IPS DF 4.7 (cell line): ENCODE measurements around the gene TAS1R1.
A peak's percentile ranks its signal among the peaks of the same experiment; 100 is the strongest.

Source experiments
- DNase-seq: peaks from one replicate; pipeline ENCODE4 v3.0.0-alpha.2; 2013; ENCODE audit warnings: low spot score; ENCODE audit errors: extremely low read depth

TAS1R1 gene

DNA sequence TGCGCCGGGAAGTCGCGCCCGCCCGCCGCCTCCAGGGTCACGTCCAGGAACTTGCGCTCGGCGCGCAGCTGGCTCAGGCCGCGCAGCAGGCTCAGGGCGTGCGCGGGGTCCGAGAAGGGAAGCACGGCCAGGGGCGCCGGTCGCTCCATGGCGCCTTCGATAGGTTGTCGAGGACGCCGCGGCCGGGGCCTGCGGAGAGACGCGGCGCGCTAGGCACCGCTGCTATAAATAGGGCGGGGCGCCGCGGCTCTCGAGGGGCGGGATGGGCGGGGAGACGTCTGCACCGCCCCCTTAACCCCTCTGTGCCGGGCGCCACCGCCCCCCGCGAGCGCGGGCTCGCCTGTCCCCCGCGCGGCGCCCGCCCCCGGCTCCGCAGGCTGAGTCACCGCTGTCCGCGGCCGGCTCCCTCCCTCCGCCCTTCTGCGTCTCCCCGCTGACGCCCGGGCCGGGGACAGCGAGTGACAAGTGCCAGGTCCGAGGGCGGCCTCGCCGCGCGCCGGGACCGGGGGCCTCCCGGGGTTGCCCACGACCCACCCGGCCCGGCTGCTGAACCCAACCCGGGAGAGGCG lies 47.6 kb downstream of the TAS1R1 start, which contains the start of gene KLHL21:
Gene KLHL21 (minus strand): TSS at position 201 of the 569 bp plus-strand sequence. CDS start 52 bp downstream, at position 149.
- no peak for DNase-seq

DNA sequence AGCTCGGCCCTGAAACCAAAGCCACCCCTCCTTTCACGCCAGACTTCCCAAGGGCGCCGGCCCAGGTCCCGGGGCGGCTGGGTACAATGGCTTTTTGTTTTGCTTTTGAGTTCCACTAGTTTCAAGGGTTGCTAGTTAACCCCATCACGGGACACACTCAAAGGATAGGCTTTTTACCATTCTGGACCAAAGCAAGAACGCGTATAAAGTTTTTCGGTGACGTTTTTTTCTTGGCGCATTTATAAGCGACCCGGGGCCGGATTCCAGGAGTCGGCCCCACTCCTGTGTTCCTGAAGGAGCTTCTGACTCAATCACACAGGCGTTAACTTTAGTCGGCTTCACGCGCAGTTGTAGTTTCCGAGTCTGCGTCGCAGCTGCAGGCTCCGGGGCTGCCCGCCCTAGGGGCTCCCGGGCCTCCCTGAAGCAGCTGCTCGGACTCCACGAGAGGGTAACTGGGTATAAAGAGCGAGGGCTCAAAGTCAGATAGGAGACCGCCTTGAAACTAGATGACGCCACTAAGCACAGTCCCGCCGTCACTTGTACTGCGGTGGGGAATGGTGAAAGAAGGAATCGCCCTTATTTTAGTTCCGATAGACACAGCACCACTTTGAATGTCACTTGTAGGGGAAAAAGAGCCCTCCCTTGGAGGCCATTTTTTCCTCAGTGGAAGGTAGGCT lies 48.3 kb downstream of the TAS1R1 start:
- DNase-seq: no peak

DNA sequence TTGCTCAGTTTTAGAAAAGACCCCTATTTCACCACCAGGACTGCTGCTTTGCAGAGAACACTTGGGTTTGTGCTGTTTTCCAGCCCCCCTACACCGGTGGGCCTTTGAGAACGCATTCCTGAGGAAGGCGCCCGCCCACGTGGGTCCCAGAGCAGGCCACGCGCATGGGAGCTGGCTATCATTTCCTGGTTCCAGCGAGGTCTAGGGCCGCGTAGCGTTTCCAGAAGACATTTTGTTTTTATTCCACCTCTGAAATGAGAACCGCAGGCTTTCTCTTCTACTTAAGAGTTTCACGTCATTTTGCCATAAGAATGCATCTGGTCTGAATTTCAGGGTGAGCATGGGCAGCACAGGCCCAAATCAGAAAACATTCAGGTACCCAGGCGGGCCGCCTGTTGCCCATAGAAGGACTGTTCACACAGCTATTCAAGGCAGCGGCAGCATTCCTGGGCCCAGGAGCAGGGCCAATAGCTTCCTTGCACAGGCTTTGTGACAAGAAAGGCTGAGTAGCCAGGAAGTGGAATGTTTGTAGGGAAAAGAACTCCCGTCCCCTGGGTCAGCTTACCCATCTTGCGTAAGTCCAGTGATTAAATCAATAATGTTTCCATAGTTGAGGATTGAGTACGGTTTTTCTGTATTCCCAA lies 48.9 kb downstream of the TAS1R1 start:
- no peak for DNase-seq

DNA sequence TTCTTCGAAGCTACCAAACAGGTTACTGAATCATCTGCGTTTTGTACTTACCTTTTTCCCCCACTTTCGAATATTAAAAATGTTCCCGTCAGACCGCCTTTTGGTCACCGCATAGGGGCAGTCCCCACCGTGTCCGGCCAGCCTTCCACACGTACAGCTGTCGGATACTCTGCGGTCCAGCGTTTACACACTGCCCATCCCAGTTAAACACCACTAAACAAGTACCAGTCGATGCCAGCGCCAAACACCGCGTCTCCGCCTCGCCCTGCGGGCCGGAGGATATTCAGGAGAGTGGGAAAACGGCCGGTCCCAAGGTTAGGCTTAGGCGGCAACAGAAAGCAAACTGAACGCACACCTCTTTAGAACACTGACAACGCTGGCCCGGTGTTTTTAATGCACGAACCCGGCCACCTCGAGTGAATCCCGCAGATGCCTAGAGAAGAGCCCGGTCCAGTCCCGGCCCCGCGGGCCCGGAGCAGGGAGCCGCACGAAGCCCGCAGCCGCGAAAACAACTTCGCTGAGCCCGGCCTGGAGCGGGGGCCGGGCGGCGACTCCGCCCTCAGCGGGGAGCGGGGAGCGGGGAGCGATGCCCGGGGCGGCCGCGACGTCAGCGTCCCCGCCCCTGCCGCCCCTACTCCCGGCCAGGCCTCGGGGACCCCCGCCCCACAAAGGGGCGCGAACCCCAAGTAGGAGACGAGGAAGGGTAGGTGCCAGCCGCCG lies 57.7 kb downstream of the TAS1R1 start:
- no peak for DNase-seq

DNA sequence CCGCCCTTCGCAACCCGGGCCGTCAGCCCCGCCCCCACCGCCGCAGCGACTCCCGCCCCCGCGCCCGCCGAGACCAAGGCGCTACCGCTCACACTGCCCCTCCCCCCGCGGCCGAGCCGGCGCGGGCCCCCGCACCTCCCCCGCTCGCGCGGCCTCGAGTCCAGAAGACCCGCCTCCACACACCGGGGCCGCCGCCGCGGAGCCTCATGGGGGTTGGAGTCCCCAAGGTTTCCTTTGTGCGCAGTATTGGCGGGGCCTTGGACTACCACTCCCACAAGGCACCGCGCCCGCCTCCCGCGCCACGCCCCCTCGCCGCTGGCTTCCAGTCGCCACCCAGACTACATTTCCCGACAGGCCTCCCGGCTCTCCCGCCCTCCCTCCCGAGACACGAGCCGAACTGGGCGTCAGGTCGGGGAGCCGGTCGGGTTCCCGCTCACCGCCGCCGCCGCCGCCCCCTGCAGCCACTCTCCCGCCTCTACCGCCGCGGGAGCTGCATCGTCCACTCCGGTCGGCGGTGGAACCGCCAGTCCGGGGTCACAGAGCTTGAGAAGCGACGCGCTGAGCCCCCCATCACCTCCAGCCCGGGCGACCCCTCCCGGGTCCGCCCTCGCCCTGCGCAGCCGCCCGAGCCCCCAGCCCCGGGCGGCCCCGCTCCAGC lies 58.4 kb downstream of the TAS1R1 start, which contains the start of gene PHF13:
Gene PHF13 (plus strand): TSS at position 371 of the 658 bp plus-strand sequence. CDS start 336 bp downstream, outside the sequence.
- peak; percentile 86 for DNase-seq

DNA sequence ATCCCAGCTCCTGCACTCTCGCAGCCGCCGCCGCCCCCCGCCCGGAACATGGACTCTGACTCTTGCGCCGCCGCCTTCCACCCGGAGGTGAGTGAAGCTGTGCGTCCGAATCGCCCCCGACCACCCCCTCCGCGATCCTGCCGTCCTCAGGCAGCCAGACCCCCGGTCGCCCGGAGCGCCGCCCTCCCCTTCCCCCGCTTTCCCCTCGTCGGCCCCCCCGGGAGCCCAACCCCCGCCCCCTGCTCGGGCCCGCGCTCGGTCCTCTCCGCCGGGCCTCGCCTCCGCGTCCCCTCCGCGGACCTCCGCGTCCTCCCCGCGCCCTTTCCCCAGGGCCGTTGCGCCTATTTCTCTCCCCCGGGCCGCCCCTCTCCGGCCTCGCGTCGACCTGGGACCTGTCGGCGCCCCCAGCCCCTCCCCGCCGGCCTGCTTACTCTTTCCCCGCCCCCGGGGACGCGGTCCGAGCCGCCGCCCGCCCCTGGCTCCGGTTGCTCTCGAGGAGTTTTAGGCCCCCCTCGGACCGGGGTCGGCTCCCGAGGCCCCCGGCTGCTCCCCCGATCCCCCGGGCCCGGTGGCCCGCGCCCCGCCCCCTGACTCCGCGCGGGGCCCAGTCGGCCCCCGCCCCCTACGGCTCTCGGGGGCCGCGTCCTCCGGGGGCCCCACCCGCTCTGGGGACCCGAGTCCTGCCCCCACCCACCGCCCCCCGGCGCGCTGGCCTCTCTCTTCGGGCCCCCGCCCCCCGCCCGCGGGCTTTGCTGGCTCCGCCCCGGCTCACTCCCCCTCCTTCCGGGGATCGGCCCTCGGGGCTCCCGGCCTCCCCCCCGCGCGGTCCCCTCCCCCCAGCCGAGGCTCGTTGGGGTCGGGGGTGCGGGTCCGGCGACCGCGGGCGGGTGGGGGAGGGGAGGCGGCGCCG lies 59.2 kb downstream of the TAS1R1 start:
- no peak for DNase-seq

DNA sequence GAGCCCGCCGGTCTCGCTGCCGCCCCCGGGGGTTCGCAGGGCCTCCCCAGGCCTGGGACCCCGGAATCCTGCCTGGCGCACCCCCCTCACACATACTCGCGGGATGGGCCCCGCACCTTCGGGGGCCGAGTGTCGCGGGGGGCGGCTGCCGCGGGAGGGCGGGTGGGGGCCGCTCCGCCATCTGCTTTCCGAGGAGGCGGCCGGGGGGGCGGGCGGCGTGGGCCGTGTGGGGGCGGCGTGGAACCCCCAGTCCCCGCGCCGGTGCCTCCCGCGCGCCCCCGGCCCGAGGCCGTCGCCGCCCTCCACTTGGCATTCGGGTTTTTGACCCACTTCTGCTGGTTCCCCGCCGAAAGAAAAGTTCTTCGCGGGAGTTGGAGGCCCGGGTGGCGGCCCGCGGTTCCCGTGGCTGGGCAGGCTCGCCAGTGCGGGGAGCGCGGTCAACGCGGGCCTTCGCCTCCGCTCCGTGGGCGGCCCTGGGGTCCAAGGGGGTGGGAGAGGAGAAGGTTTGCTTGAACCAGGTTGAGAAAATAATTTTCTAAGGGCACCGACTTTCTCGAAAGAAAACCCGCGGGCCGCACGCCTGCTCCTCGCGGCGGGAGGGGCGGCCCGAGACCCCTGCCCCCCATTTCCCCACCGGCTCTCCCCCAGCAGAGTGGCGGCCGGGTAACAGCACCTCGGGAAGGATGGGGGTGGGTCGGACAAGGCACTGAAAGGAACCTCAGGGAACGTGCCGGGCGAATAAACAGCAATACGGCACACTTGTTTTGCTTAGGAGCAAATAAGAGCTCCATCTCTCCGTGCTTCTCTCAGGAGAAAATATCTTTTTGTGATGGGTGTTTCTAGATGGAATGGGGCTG lies 60.0 kb downstream of the TAS1R1 start:
- DNase-seq: no peak

DNA sequence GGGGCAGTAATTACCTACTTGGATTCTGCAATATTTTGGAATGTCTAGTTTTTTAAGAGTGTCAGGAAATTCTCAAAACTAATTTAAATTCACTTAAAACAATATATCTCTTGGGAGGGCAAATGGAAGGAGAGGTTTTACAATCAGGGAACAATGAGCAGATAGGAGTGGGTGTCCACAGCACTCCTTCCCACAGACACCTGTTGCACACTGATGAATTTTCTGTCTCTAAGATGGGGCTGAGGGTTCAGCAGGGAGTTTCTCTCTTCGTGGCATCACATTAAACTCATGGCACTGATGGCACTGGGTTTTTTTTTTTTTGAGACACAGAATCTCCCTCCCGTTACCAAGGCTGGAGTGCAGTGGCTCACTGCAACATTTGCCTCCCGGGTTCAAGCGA lies 63.9 kb downstream of the TAS1R1 start:
- DNase-seq: no peak

DNA sequence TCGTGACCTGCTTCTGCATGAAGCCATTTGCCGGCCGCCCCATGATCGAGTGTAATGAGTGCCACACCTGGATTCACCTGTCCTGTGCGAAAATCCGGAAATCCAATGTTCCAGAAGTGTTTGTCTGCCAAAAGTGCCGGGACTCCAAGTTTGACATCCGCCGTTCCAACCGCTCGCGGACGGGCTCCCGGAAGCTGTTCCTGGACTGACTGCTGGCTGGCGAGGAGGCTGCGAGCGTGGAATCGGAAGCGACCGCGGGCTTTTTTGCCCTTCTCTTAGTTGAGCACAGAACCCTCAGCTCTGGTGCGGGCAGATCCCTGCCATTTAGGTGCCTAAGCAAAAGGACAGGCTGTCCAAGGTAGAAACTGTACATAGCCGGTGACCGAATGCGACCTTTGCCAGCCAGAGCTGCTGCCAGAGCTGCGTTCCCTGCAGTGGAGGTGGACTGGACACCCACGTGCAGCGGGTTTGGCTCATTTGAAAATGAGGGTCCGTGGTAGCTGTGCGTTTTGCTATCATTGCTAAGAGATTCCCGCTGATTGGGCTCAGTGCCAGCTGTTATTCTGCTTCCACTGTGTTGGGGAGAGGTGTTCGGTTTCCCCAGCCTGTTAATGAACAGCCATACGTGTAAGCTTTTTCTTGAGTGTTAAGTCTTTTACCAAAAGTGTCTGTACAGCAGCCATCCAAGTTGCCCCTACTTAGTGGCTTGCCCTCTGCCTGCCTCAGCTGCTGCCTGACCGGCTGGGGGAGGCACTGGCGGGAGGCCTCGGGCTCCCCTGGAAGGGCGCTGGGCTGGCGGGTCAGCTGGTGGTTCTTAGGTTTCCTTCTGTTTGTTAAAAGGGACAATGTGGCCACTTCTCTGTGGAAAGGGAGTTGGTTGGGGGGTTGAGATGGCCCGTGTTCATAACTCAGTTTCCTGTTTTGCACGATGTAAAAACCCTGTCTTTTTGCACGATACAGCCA lies 66.6 kb downstream of the TAS1R1 start:
- DNase-seq: no peak

DNA sequence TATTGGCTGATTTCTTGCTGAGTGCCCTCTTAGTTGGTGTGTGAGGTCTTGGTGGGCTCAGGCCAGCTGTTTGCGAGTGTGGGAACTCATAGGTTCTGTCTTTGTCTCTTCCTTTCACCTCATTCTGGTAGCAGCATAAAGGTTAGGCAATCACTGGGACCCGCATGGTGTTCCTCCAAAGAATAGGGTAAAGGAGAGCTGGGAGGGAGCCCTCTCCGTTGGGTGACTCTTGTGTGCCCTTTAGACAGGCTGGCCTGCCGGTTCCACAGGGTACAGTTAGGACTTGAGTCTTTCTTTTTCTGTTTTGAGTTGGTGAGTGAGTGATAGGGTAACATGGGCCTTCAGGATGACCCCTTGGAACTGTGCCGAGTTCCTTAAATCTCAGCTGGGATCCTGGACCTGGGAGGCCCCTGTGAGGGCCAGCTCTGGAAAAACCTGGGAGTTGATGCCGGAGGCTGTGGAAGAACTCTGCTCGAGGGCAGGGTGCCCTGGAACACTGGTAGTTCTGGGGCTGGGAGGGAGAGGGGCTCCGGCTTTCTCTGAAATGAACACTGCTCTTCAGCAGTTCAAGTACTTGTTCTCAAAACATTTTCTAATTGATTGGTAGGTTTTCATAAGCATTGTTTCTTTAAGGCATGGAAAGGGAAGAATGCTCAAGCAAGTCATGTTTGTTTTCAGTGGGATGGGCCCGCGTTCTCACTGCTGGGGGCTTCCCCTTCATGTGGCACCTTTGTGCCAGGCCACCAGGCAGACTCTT lies 67.5 kb downstream of the TAS1R1 start:
- DNase-seq: no peak

DNA sequence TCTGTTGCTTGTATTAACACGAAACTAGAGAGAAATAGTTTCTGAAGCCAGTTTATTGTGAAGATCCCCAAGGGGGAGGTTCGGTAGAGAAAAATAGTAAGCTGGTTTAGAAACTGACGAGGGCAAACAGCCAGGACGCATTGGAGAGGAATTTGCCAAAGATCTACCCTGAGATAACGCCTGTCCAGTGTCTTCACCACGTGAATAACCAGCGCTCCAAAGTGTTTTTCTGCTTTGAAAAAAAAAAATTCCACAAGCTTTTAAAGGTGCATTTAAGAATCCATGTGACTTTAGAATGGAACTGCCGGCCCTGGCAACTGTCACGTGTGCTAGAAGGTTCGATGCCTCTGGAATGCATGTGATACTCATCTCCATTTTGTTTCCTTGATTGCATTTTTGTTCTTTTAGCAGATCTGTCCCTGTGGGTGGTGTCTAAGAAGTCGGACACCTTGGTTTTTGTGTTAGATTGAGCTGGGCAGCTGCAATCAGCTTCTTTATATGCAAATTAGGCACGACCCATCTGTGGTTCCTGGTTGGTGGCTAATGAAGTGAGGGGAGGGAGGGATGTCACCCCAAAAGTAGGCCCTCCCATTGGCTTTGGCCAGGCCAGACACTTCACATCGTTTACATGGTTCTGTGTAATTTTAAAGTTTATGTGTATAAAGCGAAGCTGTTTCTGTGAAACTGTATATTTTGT lies 68.3 kb downstream of the TAS1R1 start:
- no peak for DNase-seq

DNA sequence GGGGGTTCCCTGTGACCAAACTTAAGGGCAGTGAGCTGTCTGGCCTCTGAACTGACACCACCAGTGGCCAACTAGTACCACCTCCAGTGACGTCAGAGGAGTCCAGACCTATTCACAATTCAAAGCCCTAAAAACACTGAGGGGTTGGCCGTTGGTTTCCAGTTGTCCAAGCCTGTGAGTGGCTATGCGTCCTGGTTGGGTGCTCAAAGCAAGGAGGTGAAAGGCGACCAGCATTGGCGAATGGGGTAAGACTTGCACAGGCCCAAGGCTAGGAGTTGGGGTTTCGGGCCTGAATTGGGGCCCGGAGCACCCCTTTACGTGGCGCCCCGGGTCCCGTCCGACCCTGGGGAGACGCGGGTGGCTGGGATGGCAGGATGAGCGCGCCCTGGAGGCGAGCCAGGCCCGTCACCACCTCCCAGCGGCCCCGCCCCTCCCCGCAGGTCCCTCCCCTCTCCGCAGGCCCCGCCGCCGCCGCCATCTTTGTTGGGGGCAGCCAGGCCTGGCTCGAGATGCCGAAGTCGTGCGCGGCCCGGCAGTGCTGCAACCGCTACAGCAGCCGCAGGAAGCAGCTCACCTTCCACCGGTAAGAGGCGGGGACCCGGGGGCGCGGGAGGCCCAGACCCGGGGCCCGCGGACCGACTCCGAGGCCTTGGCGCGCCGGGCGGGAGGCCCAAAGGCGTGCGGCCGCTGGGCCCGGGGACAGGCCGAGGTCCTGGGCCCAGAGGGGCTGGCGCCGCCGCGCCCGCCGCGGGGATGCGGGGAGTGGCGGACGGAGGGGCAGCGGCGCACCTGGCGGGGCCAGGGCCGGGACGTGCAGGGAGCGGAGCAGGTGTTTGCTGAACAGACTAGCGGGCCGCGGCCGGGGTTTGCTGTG lies 69.8 kb downstream of the TAS1R1 start, which contains the start of gene THAP3:
Gene THAP3 (plus strand): TSS at position 159 of the 874 bp plus-strand sequence. CDS start 351 bp downstream, at position 510.
- DNase-seq: no peak

DNA sequence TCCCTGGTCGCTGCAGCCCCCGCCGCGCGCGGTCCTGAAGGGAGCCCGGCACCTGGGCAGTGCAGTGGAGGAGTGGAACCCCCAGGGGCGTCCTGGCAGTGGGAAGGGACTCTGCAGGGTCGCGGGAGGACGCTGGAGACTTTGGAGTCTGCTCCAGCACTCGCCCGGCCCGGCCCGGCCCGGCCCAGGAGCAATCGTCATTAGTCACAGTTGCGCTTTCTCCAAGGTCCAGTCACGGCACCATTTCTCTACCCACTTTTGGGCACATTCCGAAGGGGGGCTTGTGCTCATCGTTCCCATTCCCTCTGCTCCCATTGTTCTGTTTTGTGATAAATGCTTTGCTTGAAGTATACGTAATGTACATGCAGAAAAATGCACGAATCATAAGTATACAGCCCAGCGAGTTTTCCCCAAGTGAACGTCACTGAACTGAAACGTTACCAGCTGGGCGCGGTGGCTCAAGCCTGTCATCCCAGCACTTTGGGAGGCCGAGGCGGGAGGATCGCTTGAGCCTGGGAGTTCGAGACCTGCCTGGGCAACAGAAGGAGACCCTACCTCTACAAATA lies 70.6 kb downstream of the TAS1R1 start:
- no peak for DNase-seq

DNA sequence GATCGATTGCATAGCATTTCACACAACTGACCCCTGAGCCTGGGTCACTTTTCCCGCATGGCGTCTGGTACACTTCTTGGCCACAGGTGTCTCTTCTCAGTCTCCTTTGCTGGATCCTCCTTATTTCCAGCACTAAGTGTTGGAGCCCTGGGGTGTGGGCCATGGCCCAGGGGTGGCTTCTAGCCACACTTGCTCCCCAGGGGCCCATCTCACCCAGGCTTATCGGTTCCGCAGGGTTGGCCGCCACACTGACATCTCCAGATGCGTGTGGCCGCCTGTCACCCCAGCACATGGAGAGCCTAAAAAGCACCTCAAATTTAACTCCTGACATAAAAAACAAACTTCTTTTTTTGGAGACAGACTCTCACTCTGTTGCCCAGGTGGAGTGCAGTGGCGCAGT lies 71.9 kb downstream of the TAS1R1 start:
- DNase-seq: no peak

DNA sequence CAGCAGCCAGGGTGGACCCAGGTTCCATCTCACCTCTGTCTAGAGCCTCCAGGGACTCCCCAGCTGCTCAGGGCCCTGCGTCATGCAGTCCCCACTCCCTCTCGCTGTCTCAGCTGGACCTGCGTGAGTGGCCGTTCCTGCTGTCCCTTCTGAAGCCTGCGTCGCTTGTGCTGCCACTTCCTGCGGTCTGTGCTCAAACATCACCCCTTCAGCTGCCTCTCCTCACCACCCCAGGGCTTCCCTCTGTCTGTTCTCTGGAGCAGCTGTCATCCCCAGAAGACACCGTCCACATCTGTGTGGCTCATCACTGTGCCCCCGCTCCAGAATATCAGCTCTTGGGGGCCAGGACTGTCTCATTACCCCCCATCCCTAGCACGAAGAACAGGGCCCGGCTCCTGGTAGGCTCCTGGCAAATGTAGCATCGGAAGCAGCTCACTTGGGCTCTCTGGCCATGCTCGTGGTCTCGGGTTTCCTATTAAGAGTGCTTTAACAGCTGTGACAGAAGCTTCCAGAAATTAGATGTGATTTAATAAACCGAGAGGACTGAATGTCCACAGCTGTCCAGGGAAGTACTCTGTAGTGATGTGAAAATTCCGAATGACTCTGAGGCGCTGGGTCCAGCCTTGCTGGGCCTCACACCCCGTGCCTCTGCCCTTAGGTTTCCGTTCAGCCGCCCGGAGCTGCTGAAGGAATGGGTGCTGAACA lies 72.9 kb downstream of the TAS1R1 start:
- DNase-seq: no peak
